Hematopoietic multipotent progenitor cell treated with erythropoietin and hydrocortisone succinate and interleukin-3 and kit ligand, for 15 days (in vitro differentiated cells): ENCODE measurements around the gene BET1L.

Experiments used
- DNase-seq: peaks from one replicate; pipeline ENCODE4 v3.0.0-alpha.2; 2015; ENCODE audit warnings: low spot score

Gene BET1L

DNA sequence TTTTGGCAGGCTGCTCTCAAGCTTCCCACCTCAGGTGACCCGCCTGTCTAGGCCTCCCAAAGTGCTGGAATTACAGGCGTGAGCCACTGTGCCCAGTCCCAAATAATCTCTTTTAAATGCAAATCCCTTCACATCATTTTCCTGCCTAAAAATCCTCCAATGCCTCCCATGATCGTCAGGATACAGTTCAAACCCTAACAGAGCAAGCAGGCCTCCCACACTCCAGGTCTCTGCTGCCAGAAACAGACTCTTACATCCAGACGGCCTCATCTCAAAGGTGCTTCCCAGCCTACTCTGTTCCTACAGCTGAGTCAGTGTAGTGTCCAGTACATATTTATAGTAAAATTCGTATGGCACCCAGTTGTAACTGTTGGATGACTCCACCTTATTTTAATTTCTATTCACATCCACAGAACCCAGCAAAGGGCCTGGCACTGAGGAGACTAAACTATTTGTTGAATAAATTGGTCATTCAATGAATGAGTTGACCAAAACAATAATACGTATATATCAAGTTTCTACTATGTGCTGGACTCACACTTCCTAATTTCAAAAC, 20.7 kb upstream of the BET1L start:
- no peak for DNase-seq

DNA sequence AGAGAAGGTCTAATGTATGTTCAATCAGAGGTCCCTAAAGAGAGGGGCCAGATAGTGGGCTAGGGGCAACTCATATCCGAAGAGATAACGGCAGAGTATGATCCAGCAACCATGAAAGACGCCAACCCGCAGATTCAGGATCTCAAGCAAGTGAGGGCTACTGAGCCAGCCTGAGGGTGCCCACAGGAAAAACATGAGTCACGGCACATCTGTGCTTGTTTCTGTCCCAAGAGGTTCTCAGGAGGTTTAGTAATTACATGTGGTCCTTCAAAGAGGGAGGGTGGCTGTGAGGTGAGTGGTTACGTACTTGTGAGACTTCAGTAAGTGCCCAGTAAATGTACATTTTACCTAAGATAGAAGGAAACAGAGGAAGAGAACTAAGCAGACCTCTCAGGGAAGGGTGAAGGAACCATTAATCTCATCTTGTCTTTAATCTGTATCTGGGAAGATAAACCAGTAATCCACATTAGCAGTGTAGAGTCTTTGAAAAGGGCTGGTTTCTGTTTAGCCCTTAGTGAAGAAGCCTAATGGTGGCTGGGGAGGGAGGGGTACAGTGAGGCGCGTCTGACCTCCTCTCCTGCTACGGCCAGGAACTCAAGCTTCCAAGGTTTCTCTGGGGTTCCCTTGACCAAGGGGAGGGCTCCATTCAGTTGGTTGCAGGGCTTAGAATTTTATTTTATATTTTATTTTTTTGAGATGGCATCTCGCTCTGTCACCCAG, 18.7 kb upstream of the BET1L start:
- DNase-seq = no peak

DNA sequence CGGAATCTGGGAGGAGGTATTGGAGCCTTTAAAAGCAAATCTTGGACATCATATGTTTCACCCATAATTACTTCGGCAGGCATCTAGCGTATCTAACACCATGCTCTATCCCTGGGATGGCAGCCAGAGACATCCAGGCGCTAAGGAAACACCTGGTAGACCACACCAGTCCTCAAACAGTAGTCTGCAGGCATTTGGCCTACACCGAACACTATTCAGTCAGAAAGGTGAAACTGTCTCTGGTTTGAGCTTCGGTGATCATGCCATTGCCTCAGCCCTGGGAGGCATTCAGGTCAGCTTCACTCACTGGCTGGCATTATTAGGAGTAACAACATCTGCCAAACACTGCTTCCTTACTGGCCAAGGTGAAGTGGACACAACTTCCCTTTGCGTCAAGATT, 17.2 kb upstream of the BET1L start:
- no peak for DNase-seq

DNA sequence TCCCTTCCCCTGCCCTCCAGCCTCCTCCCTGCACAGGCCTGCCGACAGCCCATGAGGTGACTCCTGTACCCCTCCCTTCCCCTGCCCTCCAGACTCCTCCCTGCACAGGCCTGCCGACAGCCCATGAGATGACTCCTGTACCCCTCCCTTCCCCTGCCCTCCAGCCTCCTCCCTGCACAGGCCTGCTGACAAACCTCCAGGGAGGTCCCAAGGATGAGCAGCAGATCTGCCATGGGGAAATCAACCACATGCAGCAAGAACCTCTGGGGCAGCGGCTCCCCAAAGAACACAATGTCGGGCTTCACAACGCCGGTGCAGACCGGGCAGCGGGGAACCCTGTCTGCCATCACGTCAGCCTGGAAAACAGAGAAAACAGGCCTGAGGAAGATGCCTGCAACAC, 16.7 kb upstream of the BET1L start:
- DNase-seq = no peak

DNA sequence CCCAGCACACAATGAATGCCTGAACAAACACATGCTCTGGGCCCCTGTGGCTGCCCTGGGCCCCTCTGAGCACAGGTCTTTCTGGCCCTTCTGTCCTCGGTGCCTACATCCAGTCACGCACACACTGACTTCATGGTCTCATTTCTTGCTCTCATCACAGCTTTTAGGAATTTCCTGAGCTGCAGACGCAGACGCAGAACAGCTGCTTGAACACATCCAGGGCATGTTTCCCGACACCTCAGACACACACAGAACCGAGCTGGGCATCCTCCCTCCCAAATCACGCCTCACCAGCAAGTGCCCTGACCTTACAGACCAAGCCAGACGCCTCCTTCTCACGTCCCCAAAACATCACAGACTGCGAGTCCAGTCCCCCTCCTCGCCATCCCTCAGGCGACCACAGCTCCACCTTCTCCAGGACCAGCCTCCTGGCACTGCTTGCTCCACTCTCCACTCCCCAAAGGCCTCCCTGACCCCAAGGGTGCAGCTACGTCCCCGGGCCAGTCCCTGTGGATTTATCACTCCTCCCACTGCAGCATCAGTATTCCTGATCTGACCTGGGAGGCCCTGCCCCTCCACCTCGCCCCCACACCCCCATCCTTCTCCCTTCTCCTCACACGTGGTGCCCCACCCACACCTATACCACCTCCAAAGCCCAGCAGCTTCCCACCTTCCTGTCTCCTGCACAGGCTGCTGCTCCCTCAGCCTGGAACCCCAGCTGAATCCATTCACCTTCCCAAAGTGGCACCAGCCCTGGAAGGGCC, 16.0 kb upstream of the BET1L start:
- DNase-seq = no peak

DNA sequence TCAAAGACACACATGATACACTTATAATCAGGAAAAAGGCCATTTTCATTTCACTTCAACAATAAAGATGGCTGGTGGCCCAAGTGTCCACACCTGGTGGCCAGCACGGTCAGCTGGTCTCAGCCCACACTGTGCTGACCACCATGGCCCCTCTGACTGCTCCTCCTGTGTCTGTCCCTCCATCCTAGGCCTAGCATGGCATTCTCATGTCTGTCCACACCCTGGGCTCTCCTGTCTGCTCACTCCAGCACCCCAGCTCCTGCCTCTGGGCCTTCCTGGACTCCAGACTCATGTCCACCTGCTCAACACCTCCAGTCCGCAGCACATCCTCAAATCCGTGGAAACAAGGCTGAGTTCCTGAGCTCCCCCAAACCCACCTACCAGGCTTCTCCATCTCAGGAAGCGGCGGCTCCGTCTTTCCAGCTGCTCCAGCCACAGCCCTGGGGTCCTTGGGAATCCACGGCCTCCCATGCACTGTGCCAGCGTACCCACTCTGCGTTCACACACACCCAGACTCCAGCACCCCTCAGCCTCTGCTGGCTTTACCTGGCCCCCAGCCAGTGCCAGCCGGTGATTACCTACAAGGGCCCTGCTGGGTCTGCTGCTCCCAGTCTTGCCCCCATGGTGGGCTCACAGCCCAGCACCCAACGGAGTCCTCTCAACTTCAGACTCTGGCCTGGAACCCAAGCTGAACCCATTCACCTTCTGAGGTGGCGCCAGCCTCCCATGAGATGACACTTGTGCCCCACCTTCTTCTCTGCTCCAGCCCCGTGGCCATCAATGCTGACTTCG, 15.0 kb upstream of the BET1L start:
- no peak for DNase-seq

DNA sequence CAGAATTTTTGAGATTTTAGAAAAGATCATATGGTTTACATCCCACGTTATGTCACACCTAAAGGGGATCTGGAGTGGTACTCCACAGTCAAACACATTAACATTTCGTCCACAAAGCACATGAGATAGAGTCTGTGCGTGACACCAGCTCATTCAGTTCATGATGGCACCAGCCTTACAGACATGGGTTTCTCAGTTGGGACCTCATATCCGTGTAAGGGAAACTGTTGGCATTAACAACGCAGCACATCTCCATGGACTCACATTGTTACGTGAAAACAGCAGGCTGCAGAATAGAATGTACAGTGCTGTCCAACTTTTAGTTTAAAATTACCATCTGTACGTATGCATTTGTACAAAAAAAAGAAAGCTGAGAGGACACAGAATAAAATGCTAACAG, 14.3 kb upstream of the BET1L start:
- DNase-seq = no peak

DNA sequence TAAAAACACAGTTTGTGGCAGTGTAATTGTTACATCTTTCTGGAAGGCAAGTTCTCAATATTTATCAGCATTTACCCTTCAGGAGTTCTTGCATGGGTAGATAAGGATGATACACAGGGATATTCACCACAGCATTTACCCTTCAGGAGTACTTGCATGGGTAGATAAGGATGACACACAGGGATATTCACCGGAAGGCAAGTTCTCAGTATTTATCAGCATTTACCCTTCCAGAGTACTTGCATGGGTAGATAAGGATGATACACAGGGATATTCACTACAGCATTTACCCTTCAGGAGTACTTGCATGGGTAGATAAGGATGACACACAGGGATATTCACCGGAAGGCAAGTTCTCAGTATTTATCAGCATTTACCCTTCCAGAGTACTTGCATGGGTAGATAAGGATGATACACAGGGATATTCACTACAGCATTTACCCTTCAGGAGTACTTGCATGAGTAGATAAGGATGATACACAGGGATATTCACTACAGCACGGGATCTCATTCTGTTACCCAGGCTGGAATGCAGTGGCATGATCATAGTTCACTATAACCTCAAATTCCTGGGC, 13.5 kb upstream of the BET1L start:
- DNase-seq = peak; percentile 76

DNA sequence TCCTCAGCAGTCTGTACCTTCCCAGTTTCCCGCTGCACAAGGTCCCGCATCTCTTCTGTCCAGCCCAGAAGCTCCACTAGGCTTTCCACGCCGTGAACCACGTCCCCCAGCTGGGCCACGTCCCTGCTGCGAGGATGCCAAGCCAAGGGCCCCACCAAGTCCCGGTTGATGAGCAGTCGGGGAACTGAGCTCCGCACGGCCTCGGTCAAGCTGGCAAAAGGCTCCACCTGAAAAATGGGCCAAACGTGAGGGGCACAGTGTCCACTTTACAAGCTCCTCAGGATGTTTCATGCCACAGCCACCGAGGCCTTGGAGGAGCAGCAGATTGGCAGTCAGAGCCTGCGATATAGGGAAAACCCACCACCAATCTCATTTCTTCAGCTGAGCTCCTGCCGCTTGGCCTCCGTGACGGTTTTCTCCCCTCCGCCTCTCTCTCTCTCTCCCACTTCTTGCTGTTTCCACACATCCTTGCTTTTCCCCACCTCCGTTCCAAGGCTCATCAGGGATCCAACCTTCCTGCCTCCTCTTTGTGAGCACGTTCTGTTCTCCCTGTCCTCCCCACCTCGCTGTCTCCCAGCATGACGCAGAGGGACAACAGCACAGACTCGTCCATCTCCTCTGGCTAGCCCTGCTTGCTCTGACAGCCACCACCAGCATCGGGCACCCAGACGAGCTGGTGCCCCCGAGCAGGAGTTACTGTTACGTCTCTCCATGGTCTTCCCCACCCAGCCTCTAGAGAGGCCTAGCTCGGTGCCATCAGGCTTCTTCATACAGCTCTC, 11.8 kb upstream of the BET1L start:
- DNase-seq = no peak

DNA sequence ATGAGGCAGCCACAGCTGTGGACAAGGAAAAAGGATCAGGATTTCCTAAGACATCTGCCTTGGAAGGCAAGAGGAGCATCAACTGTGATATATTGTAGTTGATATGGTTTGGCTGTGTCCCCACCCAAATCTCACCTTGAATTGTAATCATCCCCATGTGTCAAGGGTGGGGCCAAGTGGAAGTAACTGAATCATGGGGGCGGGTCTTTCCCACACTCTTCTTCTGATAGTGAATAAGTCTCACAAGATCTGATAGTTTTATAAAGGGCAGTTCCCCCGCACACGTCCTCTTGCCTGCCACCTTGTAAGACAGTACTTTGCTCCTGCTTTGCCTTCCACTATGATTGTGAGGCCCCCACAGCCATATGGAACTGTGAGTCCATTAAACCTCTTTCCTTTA, 10.5 kb upstream of the BET1L start:
- no peak for DNase-seq

DNA sequence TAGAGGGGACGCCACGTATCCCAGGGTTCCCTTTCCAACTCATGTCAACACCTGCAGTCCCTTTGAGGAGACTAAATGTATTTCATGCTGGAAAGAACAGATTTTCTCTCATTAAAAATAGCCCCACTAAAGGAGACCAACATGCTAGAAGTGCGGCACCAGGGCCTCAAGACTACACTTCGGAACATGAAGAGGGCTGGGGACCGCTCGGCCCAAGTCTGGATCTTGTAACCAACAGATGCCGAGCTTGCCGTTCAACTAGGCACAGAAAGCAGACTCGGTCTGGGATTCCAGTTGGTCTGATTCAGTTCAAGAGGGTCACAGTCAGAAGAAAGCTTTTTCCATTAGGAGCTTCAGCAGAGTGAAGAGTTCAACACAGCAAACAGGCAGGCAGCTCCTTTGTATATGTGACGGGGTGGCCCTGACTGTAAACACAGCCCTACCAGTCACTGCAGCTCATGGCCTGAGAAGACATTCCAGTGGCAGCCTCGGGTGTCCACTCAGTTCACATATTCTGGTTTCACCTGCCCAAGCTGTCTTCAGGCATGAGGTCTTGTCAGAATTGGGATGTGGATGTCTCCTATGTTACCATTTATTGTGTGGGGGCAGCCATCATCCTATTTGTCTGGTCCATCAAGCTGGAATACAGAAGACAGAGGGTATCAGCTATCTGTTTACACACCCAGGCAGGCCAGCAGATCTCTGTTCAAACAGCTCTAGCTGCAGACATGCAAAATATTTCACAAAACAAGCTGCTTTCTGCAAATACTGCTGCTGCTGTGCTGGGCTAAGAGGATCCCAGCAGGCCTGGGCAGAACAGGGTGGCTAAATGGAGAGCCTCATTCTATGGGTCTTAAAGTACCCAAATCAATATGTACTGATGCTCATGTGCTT, 9.1 kb upstream of the BET1L start:
- no peak for DNase-seq

DNA sequence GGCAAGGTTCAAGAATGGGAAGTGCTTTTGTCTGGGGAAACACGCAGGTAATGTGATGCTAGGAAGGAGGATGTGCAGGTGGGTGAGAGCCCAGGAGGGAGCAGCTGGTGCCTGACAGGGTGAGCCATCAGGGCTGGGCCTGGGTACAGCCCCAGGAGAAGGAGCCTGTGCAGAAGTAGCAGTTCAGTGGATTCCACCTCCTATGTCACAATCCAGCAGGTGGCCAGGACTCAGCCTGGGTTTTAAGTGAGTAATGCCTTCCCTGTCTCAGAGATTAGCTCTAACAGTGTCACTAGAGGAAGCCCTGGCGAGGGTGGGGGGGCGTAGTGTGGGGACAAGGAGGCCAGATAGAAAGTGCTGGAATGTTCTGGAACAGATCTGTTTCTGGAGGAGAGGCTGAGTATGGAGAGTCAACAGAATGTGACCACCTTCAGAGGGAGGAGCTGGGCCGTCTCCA, 8.4 kb upstream of the BET1L start:
- no peak for DNase-seq

DNA sequence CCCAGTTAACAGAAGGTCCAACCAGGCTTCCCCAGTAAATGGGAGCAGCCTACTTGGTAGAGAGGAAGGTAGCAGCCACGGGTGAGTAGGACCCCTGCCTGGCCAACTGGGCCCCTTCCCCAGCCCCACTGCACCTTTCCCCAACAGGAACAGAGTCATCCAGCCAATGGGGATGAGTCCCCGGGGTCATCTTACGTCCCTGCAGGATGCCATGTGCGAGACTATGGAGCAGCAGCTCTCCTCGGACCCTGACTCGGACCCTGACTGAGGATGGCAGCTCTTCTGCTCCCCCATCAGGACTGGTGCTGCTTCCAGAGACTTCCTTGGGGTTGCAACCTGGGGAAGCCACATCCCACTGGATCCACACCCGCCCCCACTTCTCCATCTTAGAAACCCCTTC, 6.9 kb upstream of the BET1L start:
- no peak for DNase-seq

DNA sequence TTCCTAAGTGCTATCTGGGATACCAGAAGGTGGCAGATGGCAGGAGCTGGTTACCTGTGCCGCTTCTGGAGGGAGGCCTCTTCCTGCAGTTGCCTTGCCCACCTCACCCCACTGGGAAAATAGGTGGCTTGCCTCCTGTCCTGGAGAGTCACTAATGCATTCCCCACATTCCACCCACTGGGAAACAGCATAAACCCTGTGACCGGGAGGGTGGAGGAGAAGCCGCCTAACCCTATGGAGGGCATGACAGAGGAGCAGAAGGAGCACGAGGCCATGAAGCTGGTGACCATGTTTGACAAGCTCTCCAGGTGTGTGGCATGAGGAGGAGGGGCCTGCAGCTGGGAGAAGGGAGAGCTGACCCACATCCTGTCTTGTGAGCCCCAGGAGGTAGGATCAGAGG, 5.9 kb upstream of the BET1L start:
- DNase-seq = no peak

DNA sequence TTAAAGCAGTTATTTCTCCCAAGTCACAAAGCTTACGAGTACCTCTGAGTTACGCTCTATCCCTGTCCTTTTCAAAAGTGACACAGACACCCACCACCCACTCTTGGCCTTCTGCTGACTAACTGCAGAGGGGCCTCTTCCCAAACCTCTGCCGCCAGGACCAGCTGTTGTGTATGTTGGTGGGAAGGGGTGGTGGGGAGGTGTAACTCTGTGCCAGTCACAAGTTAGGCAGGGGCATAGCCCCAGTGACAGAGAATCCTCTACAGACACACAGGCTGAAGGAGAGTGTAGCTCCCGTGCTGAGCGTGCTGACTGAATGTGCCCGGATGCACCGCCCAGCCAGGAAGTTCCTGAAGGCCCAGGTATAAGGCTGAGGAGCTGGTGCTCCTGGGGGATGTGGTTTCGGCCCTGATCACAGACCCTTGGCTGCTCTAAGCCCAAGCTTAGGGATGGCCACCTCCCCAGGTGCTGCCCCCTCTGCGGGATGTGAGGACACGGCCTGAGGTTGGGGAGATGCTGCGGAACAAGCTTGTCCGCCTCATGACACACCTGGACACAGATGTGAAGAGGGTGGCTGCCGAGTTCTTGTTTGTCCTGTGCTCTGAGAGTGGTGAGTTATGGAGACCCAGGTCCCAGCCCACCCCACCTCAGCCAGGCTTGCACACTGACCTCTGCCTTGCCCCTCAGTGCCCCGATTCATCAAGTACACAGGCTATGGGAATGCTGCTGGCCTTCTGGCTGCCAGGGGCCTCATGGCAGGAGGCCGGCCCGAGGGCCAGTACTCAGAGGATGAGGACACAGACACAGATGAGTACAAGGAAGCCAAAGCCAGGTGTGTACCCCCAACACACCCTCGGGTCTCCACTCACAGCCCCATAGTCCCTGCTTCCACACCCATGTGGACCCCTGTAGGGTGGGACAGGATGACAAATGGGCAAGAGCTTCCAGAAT, 5.2 kb upstream of the BET1L start:
- no peak for DNase-seq

DNA sequence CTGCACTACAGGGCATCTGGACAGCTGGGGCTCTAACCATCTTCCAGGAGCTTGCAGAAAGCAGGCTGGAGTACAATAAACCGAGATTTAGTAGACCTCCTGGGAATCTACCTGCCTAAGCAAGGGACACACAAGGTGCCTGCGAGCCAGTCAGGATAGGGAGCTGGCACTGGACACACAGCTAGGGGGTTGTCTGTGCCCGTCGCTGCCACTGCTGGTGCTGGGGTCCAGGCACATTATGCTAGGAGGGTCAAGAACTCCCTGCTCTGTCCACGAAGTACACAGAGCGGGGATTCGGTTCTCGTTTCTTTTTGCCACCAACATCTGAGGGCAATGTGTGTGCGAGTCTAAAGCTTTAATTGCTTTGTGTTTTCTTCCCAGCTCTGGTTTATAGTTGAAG, 4.5 kb upstream of the BET1L start:
- DNase-seq = no peak

DNA sequence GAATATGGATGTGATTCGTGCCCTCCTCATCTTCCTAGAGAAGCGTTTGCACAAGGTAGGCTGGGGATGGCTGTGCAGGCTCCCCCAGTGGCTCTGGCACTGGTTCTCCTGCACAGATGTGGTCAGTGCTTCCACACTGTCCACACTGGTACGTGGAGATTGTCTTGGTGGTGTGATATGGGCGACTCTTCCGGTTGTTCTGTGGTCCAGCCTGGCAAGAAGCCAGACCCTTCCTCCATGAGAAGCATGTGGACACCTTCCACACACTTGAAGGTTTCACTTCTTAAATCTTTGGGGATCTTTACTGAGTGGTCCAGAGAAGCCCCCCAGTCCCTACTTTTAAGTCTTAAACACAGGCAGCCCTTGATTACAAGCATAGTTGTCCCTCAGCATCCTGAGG, 4.1 kb upstream of the BET1L start:
- no peak for DNase-seq

DNA sequence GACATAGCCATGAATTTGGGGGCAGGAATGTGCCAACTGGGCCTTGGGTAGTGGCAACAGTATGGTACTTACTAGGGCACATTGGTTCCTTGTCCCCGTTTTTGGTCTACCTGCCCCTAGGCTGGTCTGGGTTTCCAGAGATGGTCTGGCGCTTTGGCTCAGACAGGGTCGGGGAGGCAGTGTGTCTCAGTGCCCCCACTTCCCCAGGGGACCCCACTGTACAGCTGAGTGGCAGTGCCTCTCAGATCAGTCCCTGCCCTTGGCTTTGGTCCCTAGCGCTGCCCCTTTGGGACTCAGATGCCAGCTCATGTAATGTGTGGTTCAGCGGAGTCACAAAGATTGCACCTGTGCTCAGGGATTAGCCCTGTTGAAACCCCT, 3.6 kb upstream of the BET1L start:
- no peak for DNase-seq

DNA sequence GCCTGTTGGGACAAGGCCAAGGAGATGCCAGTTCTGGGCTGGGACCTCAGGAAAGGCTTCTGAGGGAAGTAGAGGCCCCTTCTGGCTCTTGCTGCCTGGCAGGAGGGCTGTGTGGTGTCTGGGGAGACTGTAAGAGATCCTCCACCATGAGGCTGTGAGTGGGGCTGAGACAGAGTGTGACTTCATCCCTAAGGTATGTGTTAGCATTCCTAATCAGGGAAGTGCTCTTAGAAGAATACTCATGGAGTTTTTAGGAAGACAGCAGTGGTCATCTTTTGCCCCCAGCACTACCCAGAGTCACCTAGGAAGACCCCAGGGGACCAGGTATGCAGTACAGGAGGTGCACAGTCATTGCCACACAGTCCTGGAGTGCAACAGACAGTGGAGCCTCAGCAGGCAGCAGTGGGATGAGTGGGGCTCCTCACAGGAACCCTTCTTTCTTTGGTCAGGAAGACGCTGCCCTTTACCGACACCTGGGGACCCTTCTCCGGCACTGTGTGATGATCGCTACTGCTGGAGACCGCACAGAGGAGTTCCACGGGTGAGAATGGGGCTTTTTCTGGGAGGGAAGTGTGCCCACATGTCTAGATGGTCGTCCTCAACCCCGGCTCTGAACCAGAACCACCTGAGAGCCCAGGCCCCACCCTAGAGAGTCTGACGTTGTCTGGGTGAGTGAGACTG, 3.1 kb upstream of the BET1L start:
- DNase-seq = no peak
